CD4-positive, alpha-beta T cell (primary cell): Measurements from ENCODE around the gene AUTS2. TPM values are rescaled to one million over a fixed set of nuclear protein-coding genes. Genes with fewer than 3 reads are reported as not detected.

Experiments
- ATAC-seq: fragments of 200-7000 bp; cut with Tn5 transposase; one replicate; pipeline ENCODE4 v1.10.0; 2022; ENCODE audit warnings: mild to moderate bottlenecking; ENCODE audit not compliant: poor library complexity
- CTCF ChIA-PET: fragments of 350-600 bp; sonication (Branson Sonifier 250); formaldehyde crosslinking; loops from one replicate; lab custom pipeline; 2021; ENCODE audit warnings: antibody characterized with exemption, inconsistent platforms; lab: Charles Lee
- POLR2A ChIA-PET: fragments of 350-600 bp; sonication (Branson Sonifier 250); formaldehyde crosslinking; loops from one replicate; lab custom pipeline; 2021; ENCODE audit warnings: antibody characterized with exemption, inconsistent platforms; lab: Charles Lee
- DNase-seq, 14 experiments: peaks; one replicate each; pipeline ENCODE4 v3.0.0-alpha.2; 2013 to 2020; ENCODE audit warnings: mixed read lengths in 2 of 14
- H3K27ac ChIP-seq, 2 donors: one replicate each; pipeline versions ENCODE4 v1.5.1 to v1.7.0; 2013; ENCODE audit warnings: low read length in 2 of 2, low read depth in 1 of 2, mild to moderate bottlenecking in 1 of 2
- H3K27me3 ChIP-seq, 2 experiments: 1 replicate in 1 of 2; 2 replicates in 1 of 2; pipeline versions ENCODE4 v1.6.1 to v1.7.0; 2013; ENCODE audit warnings: low read length in 2 of 2, control low read depth in 1 of 2, mild to moderate bottlenecking in 1 of 2, moderate library complexity in 1 of 2; ENCODE audit not compliant: insufficient read depth in 2 of 2, control insufficient read depth in 1 of 2
- H3K36me3 ChIP-seq: one replicate; pipeline ENCODE4 v1.6.1; 2013; ENCODE audit warnings: low read length, control low read depth; ENCODE audit not compliant: insufficient read depth
- H3K4me1 ChIP-seq: one replicate; pipeline ENCODE4 v1.6.1; 2013; ENCODE audit warnings: low read length, control low read depth; ENCODE audit not compliant: insufficient read depth
- H3K4me3 ChIP-seq: one replicate; pipeline ENCODE4 v1.5.1; 2013; ENCODE audit warnings: mild to moderate bottlenecking, low read length, moderate library complexity
- H3K9me3 ChIP-seq, 2 experiments: 1 replicate in 1 of 2; 2 replicates in 1 of 2; pipeline versions ENCODE4 v1.6.1 to v1.7.0; 2013; ENCODE audit warnings: low read length in 2 of 2, mild to moderate bottlenecking in 2 of 2, control low read depth in 1 of 2, moderate library complexity in 1 of 2; ENCODE audit not compliant: control insufficient read depth in 1 of 2, insufficient read depth in 1 of 2
- H3K27ac Mint-ChIP-seq: one replicate; pipeline ENCODE4 v1.8.0; 2020; ENCODE audit warnings: mixed read lengths
- H3K27me3 Mint-ChIP-seq: one replicate; pipeline ENCODE4 v1.8.0; 2021; ENCODE audit warnings: mixed read lengths
- H3K36me3 Mint-ChIP-seq: one replicate; pipeline ENCODE4 v1.8.0; 2021; ENCODE audit warnings: low read depth, mixed read lengths
- H3K4me1 Mint-ChIP-seq: one replicate; pipeline ENCODE4 v1.8.0; 2021; ENCODE audit warnings: low read depth, mixed read lengths
- H3K4me3 Mint-ChIP-seq: one replicate; pipeline ENCODE4 v1.8.0; 2020; ENCODE audit warnings: mild to moderate bottlenecking, mixed read lengths
- H3K9me3 Mint-ChIP-seq: one replicate; pipeline ENCODE4 v1.8.0; 2020; ENCODE audit warnings: mixed read lengths
- intact Hi-C, 2 experiments: fragments of 100-400 bp; cut with DNase I in 1 of 2; cut with micrococcal nuclease in 1 of 2; formaldehyde crosslinking; loops; one replicate each; pipeline versions ENCODE4 v1.15.1 to v1.9.0; 2023 to 2025; cut with DNase I, micrococcal nuclease
- total RNA-seq, 174 experiments: library from RNA in 2 of 174; stranded (reverse) in 2 of 174; gene quantifications; one replicate each; pipeline ENCODE4 v1.2.3 and lab custom pipeline; 2021 to 2026
- TF ChIP-seq, protein P1 (sequence below): fragments of 200-600 bp; IDR thresholded peaks from one replicate; pipeline ENCODE4 v1.8.0; 2022; ENCODE audit warnings: antibody characterized with exemption, mild to moderate bottlenecking

AUTS2 gene
- total RNA-seq, 2 experiments from 2014 or later = 43.6 to 47.6 TPM

DNA sequence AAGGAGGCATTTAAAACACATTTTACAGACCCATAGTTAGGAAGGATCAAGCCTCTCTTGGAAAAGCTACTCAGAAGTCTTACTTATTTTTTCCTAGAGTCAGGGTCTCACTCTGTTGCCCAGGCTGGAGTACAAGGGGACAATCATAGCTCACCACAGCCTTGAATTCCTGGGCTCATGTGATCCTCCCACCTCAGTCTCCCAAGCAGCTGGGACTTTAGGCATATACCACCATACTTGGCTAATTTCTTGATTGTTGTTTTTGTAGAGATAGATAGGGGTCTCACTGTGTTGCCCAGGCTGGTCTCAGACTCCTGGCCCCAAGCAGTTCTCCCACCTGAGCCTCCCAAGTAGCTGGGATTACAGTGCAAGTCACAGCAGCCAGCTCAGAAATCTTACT, 1179.0 kb downstream of the AUTS2 start:
- CTCF ChIA-PET = no interaction called here
- peak overlapping the region in 1 of 2 donors; percentile 23 for H3K27ac ChIP-seq
- peak overlapping the region; percentile 71 for H3K27ac Mint-ChIP-seq

DNA sequence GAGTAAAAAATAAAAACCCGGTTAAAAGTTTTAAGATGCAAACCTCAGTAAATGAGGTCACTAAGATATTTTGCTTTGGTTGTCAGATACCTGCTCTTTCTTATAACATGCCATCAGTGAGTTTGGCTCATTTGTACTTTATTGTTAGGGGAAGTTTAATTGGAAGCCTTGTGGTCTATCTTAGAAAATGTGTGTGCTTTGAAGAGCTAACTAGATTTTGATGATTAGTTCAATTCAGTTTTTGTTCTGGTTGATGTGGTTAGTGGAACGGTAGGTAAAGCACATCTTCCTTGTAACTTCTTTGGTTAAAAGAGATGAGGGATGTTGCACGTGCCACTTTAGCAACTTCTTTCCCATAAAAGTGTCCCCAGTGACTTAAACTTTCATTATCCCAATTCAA, 1180.3 kb downstream of the AUTS2 start:
- Mint-ChIP-seq H3K4me1 (peaks cover 48% of the 10 kb centered on the region), H3K36me3 (peaks cover 12% of the 10 kb centered on the region), H3K4me3 (peak overlapping the region; percentile 44), H3K27ac (peak overlapping the region; percentile 71), H3K27me3 (no peaks in the 10 kb centered on the region), H3K9me3 (no peaks in the 10 kb centered on the region)
- H3K9me3 ChIP-seq = no peaks in the 10 kb centered on the region
- no peak overlapping the region for H3K4me3 ChIP-seq
- TF ChIP-seq, protein P1, sequence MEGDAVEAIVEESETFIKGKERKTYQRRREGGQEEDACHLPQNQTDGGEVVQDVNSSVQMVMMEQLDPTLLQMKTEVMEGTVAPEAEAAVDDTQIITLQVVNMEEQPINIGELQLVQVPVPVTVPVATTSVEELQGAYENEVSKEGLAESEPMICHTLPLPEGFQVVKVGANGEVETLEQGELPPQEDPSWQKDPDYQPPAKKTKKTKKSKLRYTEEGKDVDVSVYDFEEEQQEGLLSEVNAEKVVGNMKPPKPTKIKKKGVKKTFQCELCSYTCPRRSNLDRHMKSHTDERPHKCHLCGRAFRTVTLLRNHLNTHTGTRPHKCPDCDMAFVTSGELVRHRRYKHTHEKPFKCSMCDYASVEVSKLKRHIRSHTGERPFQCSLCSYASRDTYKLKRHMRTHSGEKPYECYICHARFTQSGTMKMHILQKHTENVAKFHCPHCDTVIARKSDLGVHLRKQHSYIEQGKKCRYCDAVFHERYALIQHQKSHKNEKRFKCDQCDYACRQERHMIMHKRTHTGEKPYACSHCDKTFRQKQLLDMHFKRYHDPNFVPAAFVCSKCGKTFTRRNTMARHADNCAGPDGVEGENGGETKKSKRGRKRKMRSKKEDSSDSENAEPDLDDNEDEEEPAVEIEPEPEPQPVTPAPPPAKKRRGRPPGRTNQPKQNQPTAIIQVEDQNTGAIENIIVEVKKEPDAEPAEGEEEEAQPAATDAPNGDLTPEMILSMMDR = no peak
- peaks cover 44% of the 10 kb centered on the region for H3K4me1 ChIP-seq
- POLR2A ChIA-PET = interaction anchor here (1.0 to 3.7 kb wide), 5 partner anchors 9 to 84 kb away, joined by 3 to 26 read pairs (median 5); no protein-coding TSS in a partner anchor
- DNase-seq = peak in 3 of 14 experiments; percentile 47 to 68 (median 62)
- H3K27me3 ChIP-seq = no peaks in the 10 kb centered on the region
- ATAC-seq = peak; percentile 55
- intact Hi-C loops = no loop called here
- CTCF ChIA-PET = no interaction called here
- H3K27ac ChIP-seq = peak overlapping the region in 1 of 2 donors; percentile 55
- H3K36me3 ChIP-seq = peaks cover 16% of the 10 kb centered on the region

More for the DNA sequence above, 1179.0 kb downstream of the AUTS2 start:
- Histone ChIP-seq H3K4me3 (no peak overlapping the region), H3K4me1 (peaks cover 44% of the 10 kb centered on the region), H3K27me3 (no peaks in the 10 kb centered on the region), H3K36me3 (peaks cover 13% of the 10 kb centered on the region), H3K9me3 (no peaks in the 10 kb centered on the region)
- peaks cover 48% of the 10 kb centered on the region for H3K4me1 Mint-ChIP-seq
- peak overlapping the region; percentile 51 for H3K4me3 Mint-ChIP-seq
- POLR2A ChIA-PET = interaction anchor here (1.1 to 3.7 kb wide), 2 partner anchors 11 to 636 kb away, joined by 3 to 26 read pairs; no protein-coding TSS in a partner anchor
- H3K36me3 Mint-ChIP-seq = peaks cover 4% of the 10 kb centered on the region
- ATAC-seq (no peak), DNase-seq (no peak)
- no peaks in the 10 kb centered on the region for H3K27me3 Mint-ChIP-seq
- TF ChIP-seq, protein P1 = no peak
- intact Hi-C loops = no loop called here
- no peaks in the 10 kb centered on the region for H3K9me3 Mint-ChIP-seq

DNA sequence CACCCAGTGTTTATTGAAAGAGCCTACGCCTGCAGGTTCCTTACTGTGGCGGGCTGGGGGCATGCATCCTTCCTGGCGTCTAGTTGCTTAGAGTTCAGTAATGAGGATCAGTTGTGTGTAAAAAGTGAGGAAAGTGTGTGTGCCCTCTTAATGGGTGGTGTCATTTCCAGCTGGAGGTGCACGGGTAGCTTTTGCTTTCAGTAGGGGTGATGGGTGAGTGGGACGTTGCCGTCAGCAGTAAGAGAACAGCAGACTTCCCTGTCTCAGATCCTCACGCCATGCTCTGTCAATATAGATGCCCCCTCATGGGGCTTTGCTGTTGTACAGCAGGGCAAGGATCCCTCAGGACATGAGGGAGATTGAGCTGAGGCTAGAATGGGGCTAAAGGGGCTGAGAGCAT, 1181.0 kb downstream of the AUTS2 start:
- peak overlapping the region; percentile 44 for H3K4me3 Mint-ChIP-seq
- TF ChIP-seq, protein P1 = no peak
- H3K36me3 Mint-ChIP-seq = peaks cover 12% of the 10 kb centered on the region
- peaks cover 48% of the 10 kb centered on the region for H3K4me1 Mint-ChIP-seq
- peak overlapping the region; percentile 71 for H3K27ac Mint-ChIP-seq
- Histone ChIP-seq H3K4me1 (peaks cover 38% of the 10 kb centered on the region), H3K9me3 (no peaks in the 10 kb centered on the region), H3K27ac (peak overlapping the region in 1 of 2 donors; percentile 55), H3K4me3 (peak overlapping the region; percentile 17), H3K27me3 (no peaks in the 10 kb centered on the region), H3K36me3 (peaks cover 16% of the 10 kb centered on the region)
- intact Hi-C loops = no loop called here
- CTCF ChIA-PET = no interaction called here
- DNase-seq (peak in 4 of 14 experiments; percentile 17 to 65 (median 54)), ATAC-seq (peak; percentile 47)
- POLR2A ChIA-PET = interaction anchor here (1.0 to 3.7 kb wide), 3 partner anchors 9 to 85 kb away, joined by 4 to 26 read pairs (median 6); no protein-coding TSS in a partner anchor
- no peaks in the 10 kb centered on the region for H3K9me3 Mint-ChIP-seq
- H3K27me3 Mint-ChIP-seq = no peaks in the 10 kb centered on the region
